SKM-1 treated with dmso at 0.1 percent for 144 hours (cell line): ENCODE measurements around the gene RALGPS2.
"Not testable (repeated sequence)": the region's sequence is repeated elsewhere in the genome, so short reads cannot be mapped to it uniquely, and the experiment has no call there.

Source experiments
- DNase-seq: peaks from one replicate; lab custom pipeline; 2025; ENCODE audit not compliant: unreplicated experiment; lab: John Stamatoyannopoulos, UW

RALGPS2 gene

GRCh38 chr1:178774263-178774662, 49.2 kb downstream of the RALGPS2 start:
- peak; percentile 57 for DNase-seq

GRCh38 chr1:178776553-178776952, 51.5 kb downstream of the RALGPS2 start:
- DNase-seq, result no peak

- DNase-seq, result no peak
Measured at GRCh38 chr1:178781533-178782330, 56.7 kb downstream of the RALGPS2 start.

GRCh38 chr1:178784131-178784536, 59.1 kb downstream of the RALGPS2 start:
- no peak for DNase-seq

GRCh38 chr1:178792394-178792793, 67.3 kb downstream of the RALGPS2 start:
- DNase-seq, result no peak

GRCh38 chr1:178796013-178796412, 71.0 kb downstream of the RALGPS2 start:
- no peak for DNase-seq

GRCh38 chr1:178797590-178797989, 72.5 kb downstream of the RALGPS2 start:
- DNase-seq, result no peak

GRCh38 chr1:178798232-178798861, 73.3 kb downstream of the RALGPS2 start:
- DNase-seq, result no peak

GRCh38 chr1:178802873-178803272, 77.8 kb downstream of the RALGPS2 start:
- DNase-seq, result no peak

GRCh38 chr1:178806665-178807300, 81.7 kb downstream of the RALGPS2 start:
- no peak for DNase-seq

- no peak for DNase-seq
Measured at GRCh38 chr1:178808529-178808928, 83.5 kb downstream of the RALGPS2 start.

- DNase-seq, result no peak
Measured at GRCh38 chr1:178810585-178810984, 85.5 kb downstream of the RALGPS2 start.

GRCh38 chr1:178818416-178818815, 93.4 kb downstream of the RALGPS2 start:
- no peak for DNase-seq

- no peak for DNase-seq
Measured at GRCh38 chr1:178819123-178819522, 94.1 kb downstream of the RALGPS2 start.

- no peak for DNase-seq
Measured at GRCh38 chr1:178821134-178821866, 96.3 kb downstream of the RALGPS2 start.

- DNase-seq, result no peak
Measured at GRCh38 chr1:178825167-178825566, 100.1 kb downstream of the RALGPS2 start.

GRCh38 chr1:178844436-178844835, 119.4 kb downstream of the RALGPS2 start:
- no peak for DNase-seq

GRCh38 chr1:178846306-178846705, 121.3 kb downstream of the RALGPS2 start:
- no peak for DNase-seq

GRCh38 chr1:178847396-178847849, 122.4 kb downstream of the RALGPS2 start:
- DNase-seq, result no peak

- DNase-seq, result not testable (repeated sequence)
Measured at GRCh38 chr1:178847919-178848318, 122.9 kb downstream of the RALGPS2 start.

- no peak for DNase-seq
Measured at GRCh38 chr1:178849918-178850317, 124.9 kb downstream of the RALGPS2 start.
